ENCODE results near the gene ARHGAP26. TPM values are rescaled to one million over a fixed set of nuclear protein-coding genes. Genes with fewer than 3 reads are reported as not detected.
A peak's percentile ranks its signal among the peaks of the same experiment; 100 is the strongest.

The ARHGAP26 gene
- total RNA-seq, 4 donors from 2014 or later, result 11.0 to 23.3 (median 14.3) TPM

- TF ChIP-seq CTCF (IDR thresholded peaks at IDR 0.05) (peak in 1 of 3 donors; percentile 100), POLR2A (IDR thresholded peaks at IDR 0.05) (no peak)
- 67 to 75% methylated on average over 6 of the region's 6 CpGs for WGBS, 2 donors
- no peak overlapping the region for H3K4me3 ChIP-seq (ENCODE audit: low read depth, poor library complexity, severe bottlenecking)
- DNase-seq (ENCODE audit: low spot score in 2 of 2), result no peak
- intact Hi-C loops (cut with DNase I; ENCODE audit: low total_unique reads), result no loop called here
Observed at GRCh38 chr5:142807372-142807911, 37.3 kb downstream of the ARHGAP26 start.

- DNase-seq (ENCODE audit: low spot score in 2 of 2), result no peak
- no peak overlapping the region for H3K4me3 ChIP-seq (ENCODE audit: low read depth, poor library complexity, severe bottlenecking)
- TF ChIP-seq POLR2A (IDR thresholded peaks at IDR 0.05) (no peak), CTCF (IDR thresholded peaks at IDR 0.05) (no peak)
- intact Hi-C loops (cut with DNase I; ENCODE audit: low total_unique reads), result no loop called here
- 82 to 86% methylated on average over 2 of the region's 2 CpGs for WGBS, 2 donors
Observed at GRCh38 chr5:142808878-142809598, 38.9 kb downstream of the ARHGAP26 start.

GRCh38 chr5:142810081-142810480 is 39.9 kb downstream of the ARHGAP26 start:
- H3K4me3 ChIP-seq (ENCODE audit: low read depth, poor library complexity, severe bottlenecking), result no peak overlapping the region
- TF ChIP-seq POLR2A (IDR thresholded peaks at IDR 0.05), result no peak
- TF ChIP-seq CTCF (IDR thresholded peaks at IDR 0.05), result no peak
- WGBS, 2 donors, result 68 to 69% methylated on average over 1 of the region's 1 CpG
- intact Hi-C loops (cut with DNase I; ENCODE audit: low total_unique reads), result no loop called here
- DNase-seq (ENCODE audit: low spot score in 2 of 2), result no peak

GRCh38 chr5:142810743-142811290 is 40.6 kb downstream of the ARHGAP26 start:
- intact Hi-C loops (cut with DNase I; ENCODE audit: low total_unique reads), result no loop called here
- H3K4me3 ChIP-seq (ENCODE audit: low read depth, poor library complexity, severe bottlenecking), result no peak overlapping the region
- DNase-seq (ENCODE audit: low spot score in 2 of 2), result no peak
- 90% methylated on average over 6 of the region's 6 CpGs for WGBS, 2 donors
- TF ChIP-seq CTCF (IDR thresholded peaks at IDR 0.05) (no peak), POLR2A (IDR thresholded peaks at IDR 0.05) (no peak)

- H3K4me3 ChIP-seq (ENCODE audit: low read depth, poor library complexity, severe bottlenecking), result no peak overlapping the region
- intact Hi-C loops (cut with DNase I; ENCODE audit: low total_unique reads), result no loop called here
- 85% methylated on average over 10 of the region's 10 CpGs for WGBS, 2 donors
- TF ChIP-seq CTCF (IDR thresholded peaks at IDR 0.05), result no peak
- TF ChIP-seq POLR2A (IDR thresholded peaks at IDR 0.05), result no peak
- no peak for DNase-seq (ENCODE audit: low spot score in 2 of 2)
Observed at GRCh38 chr5:142811866-142812557, 41.8 kb downstream of the ARHGAP26 start.

Measured in lower leg skin (tissue), 4 donors.